ENCODE measurements around the gene NTMT1.

Gene NTMT1

GRCh38 chr9:129594632-129595031 is 31.3 kb upstream of the NTMT1 start:
- Histone ChIP-seq H3K36me3 (ENCODE audit: low read depth) (no peaks in the 10 kb centered on the region), H3K27me3 (ENCODE audit: insufficient read depth, poor library complexity, severe bottlenecking) (no peaks in the 10 kb centered on the region), H3K9me3 (ENCODE audit: severe bottlenecking) (no peaks in the 10 kb centered on the region), H3K4me3 (ENCODE audit: severe bottlenecking) (no peak overlapping the region), H3K4me1 (ENCODE audit: insufficient read depth, poor library complexity, severe bottlenecking) (no peaks in the 10 kb centered on the region), H3K27ac (ENCODE audit: poor library complexity, severe bottlenecking) (no peak overlapping the region)
- DNase-seq (ENCODE audit: low spot score) (no peak), ATAC-seq (ENCODE audit: low read depth) (no peak)
- no peak for TF ChIP-seq CTCF (IDR thresholded peaks at IDR 0.05; ENCODE audit: poor library complexity, severe bottlenecking)

- Histone ChIP-seq H3K27me3 (ENCODE audit: insufficient read depth, poor library complexity, severe bottlenecking) (no peaks in the 10 kb centered on the region), H3K4me3 (ENCODE audit: severe bottlenecking) (no peak overlapping the region), H3K36me3 (ENCODE audit: low read depth) (no peaks in the 10 kb centered on the region), H3K27ac (ENCODE audit: poor library complexity, severe bottlenecking) (no peak overlapping the region), H3K9me3 (ENCODE audit: severe bottlenecking) (no peaks in the 10 kb centered on the region), H3K4me1 (ENCODE audit: insufficient read depth, poor library complexity, severe bottlenecking) (no peaks in the 10 kb centered on the region)
- ATAC-seq (ENCODE audit: low read depth), result no peak
- no peak for DNase-seq (ENCODE audit: low spot score)
- TF ChIP-seq CTCF (IDR thresholded peaks at IDR 0.05; ENCODE audit: poor library complexity, severe bottlenecking), result no peak
These were observed 30.6 kb upstream of the NTMT1 start for GRCh38 chr9:129595311-129595741.

GRCh38 chr9:129595903-129596540 is 29.9 kb upstream of the NTMT1 start:
- TF ChIP-seq CTCF (IDR thresholded peaks at IDR 0.05; ENCODE audit: poor library complexity, severe bottlenecking), result no peak
- H3K27me3 ChIP-seq (ENCODE audit: insufficient read depth, poor library complexity, severe bottlenecking), result no peaks in the 10 kb centered on the region
- H3K4me3 ChIP-seq (ENCODE audit: severe bottlenecking), result no peak overlapping the region
- ATAC-seq (ENCODE audit: low read depth) (no peak), DNase-seq (ENCODE audit: low spot score) (no peak)
- H3K4me1 ChIP-seq (ENCODE audit: insufficient read depth, poor library complexity, severe bottlenecking), result no peaks in the 10 kb centered on the region
- no peak overlapping the region for H3K27ac ChIP-seq (ENCODE audit: poor library complexity, severe bottlenecking)
- H3K36me3 ChIP-seq (ENCODE audit: low read depth), result no peaks in the 10 kb centered on the region
- H3K9me3 ChIP-seq (ENCODE audit: severe bottlenecking), result no peaks in the 10 kb centered on the region

- ATAC-seq (ENCODE audit: low read depth) (peak; percentile 48; the same call in 2 of the 3 replicates), DNase-seq (ENCODE audit: low spot score) (no peak)
- Histone ChIP-seq H3K27ac (ENCODE audit: poor library complexity, severe bottlenecking) (no peak overlapping the region), H3K27me3 (ENCODE audit: insufficient read depth, poor library complexity, severe bottlenecking) (no peaks in the 10 kb centered on the region), H3K4me3 (ENCODE audit: severe bottlenecking) (peak overlapping the region; percentile 23), H3K36me3 (ENCODE audit: low read depth) (no peaks in the 10 kb centered on the region), H3K4me1 (ENCODE audit: insufficient read depth, poor library complexity, severe bottlenecking) (no peaks in the 10 kb centered on the region), H3K9me3 (ENCODE audit: severe bottlenecking) (no peaks in the 10 kb centered on the region)
- no peak for TF ChIP-seq CTCF (IDR thresholded peaks at IDR 0.05; ENCODE audit: poor library complexity, severe bottlenecking)
These were observed 29.2 kb upstream of the NTMT1 start for GRCh38 chr9:129596541-129597331.

All from RWPE2 (cell line).